GM12891 (cell line): Measurements from ENCODE around the gene NHS.

Experiments used
- PAX5 ChIP-seq: IDR thresholded peaks from 2 replicates; pipeline ENCODE4 v1.6.1; 2011; ENCODE audit warnings: low read length, moderate library complexity, mild to moderate bottlenecking; ENCODE audit not compliant: insufficient read depth, severe bottlenecking
- POLR2A ChIP-seq: IDR thresholded peaks from 2 replicates; pipeline ENCODE4 v1.6.1; 2011; ENCODE audit warnings: low read depth, low read length, control low read depth
- POLR2AphosphoS5 ChIP-seq: IDR thresholded peaks from 2 replicates; pipeline ENCODE4 v1.6.1; 2011; ENCODE audit warnings: low read depth, low read length, control low read depth
- POU2F2 ChIP-seq: IDR thresholded peaks from 2 replicates; pipeline ENCODE4 v1.6.1; 2011; ENCODE audit warnings: low read depth, mild to moderate bottlenecking, control low read depth, low read length, moderate library complexity

GRCh38 chrX:17633546-17633945, 258.5 kb downstream of the NHS start:
- no peak for TF ChIP-seq POLR2A
- TF ChIP-seq POLR2AphosphoS5, result no peak
- TF ChIP-seq POU2F2, result no peak
- TF ChIP-seq PAX5, result no peak
